ENCODE data around the gene OR51B6.

- TF ChIP-seq EZH2 (IDR thresholded peaks at IDR 0.05; ENCODE audit: borderline replicate concordance, low read length) (no peak), CTCF (conservative IDR thresholded peaks at IDR 0.05 in 1 of 2, IDR thresholded peaks at IDR 0.05 in 1 of 2; ENCODE audit: extremely low read depth in 1 of 2, insufficient read depth in 1 of 2, low read depth in 1 of 2, low read length in 2 of 2) (no peak)
Measured at GRCh38 chr11:5351208-5351607, at the start of gene OR51B6.
